Stimulated activated naive CD8-positive, alpha-beta T cell treated with anti-CD3 and anti-CD28 coated beads, Interleukin-15, Interleukin-2, amounts not matched to agents 100 U/mL and 50 U/mL, for 24 hours (primary cell): ENCODE data around the gene TWF2.
A peak's percentile ranks its signal among the peaks of the same experiment; 100 is the strongest.

Experiments used
- ATAC-seq: fragments of 150-1000 bp; cut with Tn5 transposase; one replicate; pipeline ENCODE4 v1.10.0; 2021
- DNase-seq: peaks from one replicate; pipeline ENCODE4 v3.0.0; 2021

Gene TWF2

GRCh38 chr3:52237657-52238172 is 1.2 kb downstream of the TWF2 start:
- DNase-seq (no peak), ATAC-seq (no peak)

GRCh38 chr3:52237006-52237656 is 1.8 kb downstream of the TWF2 start:
- ATAC-seq (no peak), DNase-seq (no peak)

GRCh38 chr3:52236424-52236886 is 2.5 kb downstream of the TWF2 start:
- ATAC-seq: no peak

GRCh38 chr3:52234516-52235447 is 4.2 kb downstream of the TWF2 start:
- DNase-seq (no peak), ATAC-seq (no peak)

More at GRCh38 chr3:52236424-52236886, 2.5 kb downstream of the TWF2 start:
- no peak for DNase-seq

- no peak for DNase-seq
- ATAC-seq: no peak
Observed at GRCh38 chr3:52233968-52234367, 5.0 kb downstream of the TWF2 start.

- DNase-seq (no peak), ATAC-seq (no peak)
Observed at GRCh38 chr3:52233108-52233591, 5.8 kb downstream of the TWF2 start.

GRCh38 chr3:52232279-52233107 is 6.5 kb downstream of the TWF2 start:
- DNase-seq: no peak
- no peak for ATAC-seq

GRCh38 chr3:52231502-52232278 is 7.3 kb downstream of the TWF2 start:
- DNase-seq: peak; percentile 95
- peak; percentile 76 for ATAC-seq

GRCh38 chr3:52230889-52231499 is 8.0 kb downstream of the TWF2 start:
- DNase-seq (no peak), ATAC-seq (no peak)

- DNase-seq: no peak
Observed at GRCh38 chr3:52230461-52230860, 8.5 kb downstream of the TWF2 start.

GRCh38 chr3:52229656-52230055 is 9.3 kb downstream of the TWF2 start:
- ATAC-seq: no peak
- DNase-seq: no peak

More at GRCh38 chr3:52230461-52230860, 8.5 kb downstream of the TWF2 start:
- ATAC-seq: no peak

- ATAC-seq: no peak
Observed at GRCh38 chr3:52228751-52229291, 10.1 kb downstream of the TWF2 start.

GRCh38 chr3:52228266-52228665 is 10.7 kb downstream of the TWF2 start:
- DNase-seq: no peak
- no peak for ATAC-seq

More at GRCh38 chr3:52228751-52229291, 10.1 kb downstream of the TWF2 start:
- DNase-seq: no peak

- no peak for ATAC-seq
- DNase-seq: no peak
Observed at GRCh38 chr3:52227766-52228165, 11.2 kb downstream of the TWF2 start.

GRCh38 chr3:52227117-52227516 is 11.8 kb downstream of the TWF2 start:
- ATAC-seq (no peak), DNase-seq (no peak)

- DNase-seq (no peak), ATAC-seq (no peak)
Observed at GRCh38 chr3:52226229-52226817, 12.6 kb downstream of the TWF2 start.

- DNase-seq (peak; percentile 59), ATAC-seq (peak; percentile 68)
Observed at GRCh38 chr3:52225452-52226228, 13.3 kb downstream of the TWF2 start, which contains the start of gene TLR9. TSS of gene TLR9 (minus strand) at chr3:52225645. CDS start at chr3:52225529, 116 bp downstream.

- ATAC-seq: no peak
Observed at GRCh38 chr3:52223449-52224408, 15.2 kb downstream of the TWF2 start.

More at GRCh38 chr3:52223449-52224408, 15.2 kb downstream of the TWF2 start:
- DNase-seq: no peak
